A549 (cell line): ENCODE data around the gene LMBR1L. TPM values are rescaled to one million over a fixed set of nuclear protein-coding genes. Genes with fewer than 3 reads are reported as not detected.
"Not testable (repeated sequence)": the region's sequence is repeated elsewhere in the genome, so short reads cannot be mapped to it uniquely, and the experiment has no call there.

Source experiments
- ATAC-seq, 2 experiments: fragments of 200-7000 bp in 1 of 2; fragments of >200 bp in 1 of 2; cut with Nextera tagmentation in 1 of 2; cut with Tn5 transposase in 1 of 2; 3 replicates each; pipeline versions ENCODE4 v1.8.0 to v1.9.1; 2018 to 2020; ENCODE audit warnings: mild to moderate bottlenecking in 1 of 2, moderate library complexity in 1 of 2
- CTCF ChIA-PET: fragments of 300-600 bp; sonication (Branson Sonifier 250); formaldehyde crosslinking; extraction: SDS; loops from one replicate; lab custom pipeline; 2021; ENCODE audit warnings: antibody characterized with exemption, inconsistent platforms; lab: Yijun Ruan, JAX
- POLR2A ChIA-PET: fragments of 350-600 bp; formaldehyde crosslinking; extraction: SDS; loops from one replicate; lab custom pipeline; 2021; ENCODE audit warnings: antibody characterized with exemption, inconsistent platforms; lab: Yijun Ruan, JAX
- DNase-seq, 2 experiments: peaks; one replicate each; pipeline versions ENCODE4 v3.0.0 to v3.0.0-alpha.2; 2011 to 2016; ENCODE audit warnings: low read depth in 1 of 2, low spot score in 1 of 2
- FAIRE-seq: peaks from 2 replicates; lab custom pipeline; 2011; peaks lifted over from hg19 to GRCh38; lab: Jason Lieb, UNC
- H3K27ac ChIP-seq, 2 experiments: fragments of >200 bp; sonication (Bioruptor Twin); formaldehyde crosslinking; 3 replicates each; pipeline ENCODE4 v1.5.1; 2016 to 2017
- H3K4me1 ChIP-seq: fragments of >200 bp; sonication (Bioruptor Twin); formaldehyde crosslinking; 3 replicates; pipeline ENCODE4 v1.6.1; 2016
- H3K4me2 ChIP-seq: fragments of >200 bp; sonication (Bioruptor Twin); formaldehyde crosslinking; 3 replicates; pipeline ENCODE4 v1.6.1; 2016
- H3K4me3 ChIP-seq: fragments of >200 bp; sonication (Bioruptor Twin); formaldehyde crosslinking; 3 replicates; pipeline ENCODE4 v1.5.1; 2016
- H3K9me3 ChIP-seq: fragments of >200 bp; sonication (Bioruptor Twin); formaldehyde crosslinking; 3 replicates; pipeline ENCODE4 v1.6.1; 2016
- BHLHE40 ChIP-seq: IDR thresholded peaks from 2 replicates; pipeline ENCODE4 v1.6.1; 2012; ENCODE audit warnings: low read depth, low read length, inconsistent platforms
- CEBPB ChIP-seq, 2 experiments: fragments of >200 bp in 1 of 2; sonication (Bioruptor Twin) in 1 of 2; formaldehyde crosslinking in 1 of 2; IDR thresholded peaks; 2 replicates each; pipeline ENCODE4 v1.6.1; 2012 to 2016
- CHD2 ChIP-seq: fragments of 150-350 bp; IDR thresholded peaks from 2 replicates; pipeline ENCODE4 v1.6.1; 2014; ENCODE audit warnings: low read length; ENCODE audit not compliant: partially characterized antibody
- EHF ChIP-seq: fragments of 250-450 bp; sonication (Bioruptor Pico); IDR thresholded peaks from 2 replicates; pipeline ENCODE4 v1.5.0; 2020; ENCODE audit warnings: mild to moderate bottlenecking
- EP300 ChIP-seq, 2 experiments: fragments of >200 bp; sonication (Bioruptor Twin); formaldehyde crosslinking; IDR thresholded peaks; 2 replicates in 1 of 2; 3 replicates in 1 of 2; pipeline ENCODE4 v1.6.1; 2016 to 2017
- ESRRA ChIP-seq: fragments of 150-350 bp; IDR thresholded peaks from 2 replicates; pipeline ENCODE4 v1.6.1; 2014; ENCODE audit warnings: mild to moderate bottlenecking, low read length, borderline replicate concordance
- FOSB ChIP-seq: fragments of 250-450 bp; sonication (Bioruptor Pico); IDR thresholded peaks from 2 replicates; pipeline ENCODE4 v1.5.0; 2020; ENCODE audit warnings: mild to moderate bottlenecking, moderate library complexity
- HDAC2 ChIP-seq: fragments of 200-600 bp; sonication (generic); IDR thresholded peaks from 2 replicates; pipeline ENCODE4 v1.6.1; 2016
- HES2 ChIP-seq: fragments of >200 bp; sonication (Bioruptor Twin); formaldehyde crosslinking; IDR thresholded peaks from 2 replicates; pipeline ENCODE4 v1.6.1; 2016
- HEYL ChIP-seq: fragments of 250-450 bp; sonication (Bioruptor Pico); IDR thresholded peaks from 2 replicates; pipeline ENCODE4 v1.8.0; 2021; ENCODE audit warnings: mild to moderate bottlenecking, moderate library complexity
- HOXB13 ChIP-seq: fragments of 250-450 bp; sonication (Bioruptor Pico); IDR thresholded peaks from 2 replicates; pipeline ENCODE4 v1.5.0; 2020; ENCODE audit warnings: low read depth, mild to moderate bottlenecking, moderate library complexity
- HOXB5 ChIP-seq: fragments of 250-450 bp; sonication (Bioruptor Pico); IDR thresholded peaks from 2 replicates; pipeline ENCODE4 v1.5.0; 2020; ENCODE audit warnings: mild to moderate bottlenecking, moderate library complexity
- KDM1A ChIP-seq: fragments of 200-600 bp; sonication (generic); IDR thresholded peaks from 2 replicates; pipeline ENCODE4 v1.6.1; 2016; ENCODE audit warnings: low read depth, mild to moderate bottlenecking
- KDM5A ChIP-seq: fragments of 200-600 bp; sonication (generic); IDR thresholded peaks from 2 replicates; pipeline ENCODE4 v1.6.1; 2016; ENCODE audit warnings: antibody characterized with exemption, mild to moderate bottlenecking
- MAFK ChIP-seq: fragments of 450-650 bp; IDR thresholded peaks from 2 replicates; pipeline ENCODE4 v1.6.1; 2014; ENCODE audit not compliant: partially characterized antibody
- NPAS2 ChIP-seq: fragments of 250-450 bp; sonication (Bioruptor Pico); IDR thresholded peaks from 2 replicates; pipeline ENCODE4 v1.8.0; 2022; ENCODE audit warnings: mild to moderate bottlenecking, moderate library complexity, borderline replicate concordance
- PHF8 ChIP-seq: fragments of 200-600 bp; sonication (generic); IDR thresholded peaks from 2 replicates; pipeline ENCODE4 v1.6.1; 2016; ENCODE audit warnings: low read depth, mild to moderate bottlenecking, antibody characterized with exemption, moderate library complexity, borderline replicate concordance
- REST ChIP-seq: fragments of 200-600 bp; sonication (generic); IDR thresholded peaks from 2 replicates; pipeline ENCODE4 v1.6.1; 2016; ENCODE audit warnings: antibody characterized with exemption, mild to moderate bottlenecking, moderate library complexity
- RNF2 ChIP-seq: fragments of 200-600 bp; sonication (generic); IDR thresholded peaks from 2 replicates; pipeline ENCODE4 v1.6.1; 2016; ENCODE audit warnings: low read depth, mild to moderate bottlenecking, antibody characterized with exemption, moderate library complexity, borderline replicate concordance
- SREBF2 ChIP-seq: fragments of 450-650 bp; IDR thresholded peaks from 2 replicates; pipeline ENCODE4 v1.6.1; 2014; ENCODE audit warnings: mild to moderate bottlenecking, moderate library complexity
- TFCP2L1 ChIP-seq: fragments of 250-450 bp; sonication (Bioruptor Pico); IDR thresholded peaks from 2 replicates; pipeline ENCODE4 v1.5.0; 2021; ENCODE audit warnings: mild to moderate bottlenecking
- USF2 ChIP-seq: fragments of 450-650 bp; IDR thresholded peaks from 2 replicates; pipeline ENCODE4 v1.6.1; 2014; ENCODE audit warnings: antibody characterized with exemption
- ZFP36 ChIP-seq: fragments of 450-650 bp; IDR thresholded peaks from 2 replicates; pipeline ENCODE4 v1.6.1; 2014; ENCODE audit warnings: borderline replicate concordance; ENCODE audit not compliant: partially characterized antibody
- ZSCAN20 ChIP-seq: fragments of 250-450 bp; sonication (Bioruptor Pico); IDR thresholded peaks from 2 replicates; pipeline ENCODE4 v1.8.0; 2022; ENCODE audit warnings: mild to moderate bottlenecking, moderate library complexity
- WGBS: methylation state at CpG from one replicate; pipeline ENCODE4 v1.1.6; 2017; ENCODE audit errors: missing lambda C conversion rate; 5-methylcytosine and 5-hydroxymethylcytosine counted together
- polyA plus RNA-seq, 4 experiments: library from polyadenylated mRNA; depleted of rRNA in 3 of 4; stranded (reverse); fragments of >200 nt; fragmentation: RNase III in 1 of 4; extraction: RNeasy Plus Mini Kit Qiagen cat#74134 plus additional on column Dnase treatment in 1 of 4; gene quantifications; 2 replicates in 3 of 4; 3 replicates in 1 of 4; pipeline ENCODE4 v1.2.3, GENCODE V29; 2011 to 2017

Gene LMBR1L
- polyA plus RNA-seq, 2 of the 4 experiments (the other 2 are of a cell fraction) = 16.7 to 25.1 TPM

GRCh38 chr12:49068879-49069506 is 41.7 kb downstream of the LMBR1L start:
- ChIA-PET POLR2A (interaction anchor here (0.8 to 1.4 kb wide), 5 partner anchors 15 to 166 kb away, joined by 3 to 27 read pairs (median 3); partner anchors contain the start of genes TUBA1A and TUBA1B), CTCF (interaction anchor here (0.8 to 12.6 kb wide), 9 partner anchors 11 to 166 kb away, joined by 3 to 172 read pairs (median 7); partner anchors contain the start of gene DHH)
- Histone ChIP-seq H3K9me3 (no peaks in the 10 kb centered on the region), H3K4me3 (peak overlapping the region; percentile 55), H3K27ac (peak overlapping the region; percentile 51 to 85), H3K4me1 (peaks cover 7% of the 10 kb centered on the region; the same call in 2 of the 3 replicates), H3K4me2 (peak overlapping the region; percentile 85)
- DNase-seq (no peak), ATAC-seq (peak; percentile 31 to 37; a peak in 5 of 6 replicates), FAIRE-seq (no peak)
- 27% methylated on average over 21 of the region's 21 CpGs for WGBS
- TF ChIP-seq HEYL (CRISPR knock-in tag) (no peak), TFCP2L1 (CRISPR knock-in tag) (no peak), ZSCAN20 (no peak), NPAS2 (CRISPR knock-in tag) (no peak), RNF2 (no peak), ESRRA (no peak)

- Histone ChIP-seq H3K4me1 (peaks cover 13% of the 10 kb centered on the region), H3K4me2 (no peak overlapping the region), H3K9me3 (no peaks in the 10 kb centered on the region), H3K27ac (no peak overlapping the region), H3K4me3 (no peak overlapping the region)
- FAIRE-seq (no peak), ATAC-seq (no peak), DNase-seq (no peak)
- CTCF ChIA-PET = interaction anchor here (0.5 to 7.8 kb wide), 16 partner anchors 11 to 230 kb away, joined by 3 to 166 read pairs (median 4); partner anchors contain the start of gene DHH
- TF ChIP-seq SREBF2 (no peak), EHF (no peak), HES2 (no peak), TFCP2L1 (CRISPR knock-in tag) (no peak), CEBPB (IDR thresholded peaks at IDR 0.05) (no peak)
- POLR2A ChIA-PET = no interaction called here
- 80% methylated on average over 4 of the region's 4 CpGs for WGBS
Observed at GRCh38 chr12:49066120-49066519, 44.5 kb downstream of the LMBR1L start.

GRCh38 chr12:49064767-49065152 is 45.9 kb downstream of the LMBR1L start:
- ATAC-seq = no peak
- H3K4me3 ChIP-seq = no peak overlapping the region
- ChIA-PET CTCF (interaction anchor here (0.6 to 7.8 kb wide), 43 partner anchors 8 to 277 kb away, joined by 3 to 166 read pairs (median 8); partner anchors contain the start of genes DHH, LMBR1L, TUBA1B and WNT1), POLR2A (interaction anchor here (1.0 kb wide), 1 partner anchor 67 kb away, joined by 5 read pairs; the partner anchor contains the start of gene TUBA1B)
- no peak for DNase-seq
- no peaks in the 10 kb centered on the region for H3K9me3 ChIP-seq
- H3K4me2 ChIP-seq = no peak overlapping the region
- no peak for FAIRE-seq
- WGBS = 80% methylated on average over 5 of the region's 5 CpGs
- H3K4me1 ChIP-seq = peaks cover 9% of the 10 kb centered on the region; the same call in 2 of the 3 replicates
- no peak for TF ChIP-seq HOXB5 (CRISPR knock-in tag)
- TF ChIP-seq HES2 = no peak
- no peak for TF ChIP-seq BHLHE40
- no peak for TF ChIP-seq HOXB13 (CRISPR knock-in tag)
- no peak for TF ChIP-seq ESRRA
- TF ChIP-seq REST = no peak
- no peak for TF ChIP-seq FOSB (CRISPR knock-in tag)
- no peak for TF ChIP-seq PHF8
- no peak for TF ChIP-seq USF2
- no peak for TF ChIP-seq HDAC2
- no peak for TF ChIP-seq MAFK
- TF ChIP-seq RNF2 = no peak
- no peak for TF ChIP-seq EP300 (IDR thresholded peaks at IDR 0.05)
- no peak for TF ChIP-seq KDM1A
- no peak for TF ChIP-seq KDM5A
- no peak for TF ChIP-seq ZFP36
- TF ChIP-seq CHD2 = no peak
- no peak overlapping the region for H3K27ac ChIP-seq

GRCh38 chr12:49061916-49062315 is 48.7 kb downstream of the LMBR1L start:
- DNase-seq, H3K4me3 ChIP-seq, FAIRE-seq, H3K9me3 ChIP-seq, POLR2A ChIA-PET, ATAC-seq: not testable (repeated sequence)
- CTCF ChIA-PET = interaction anchor here (2.0 to 7.8 kb wide), 6 partner anchors 10 to 69 kb away, joined by 6 to 166 read pairs (median 54); partner anchors contain the start of genes DHH and TUBA1B
- Histone ChIP-seq H3K4me2 (peak overlapping the region; percentile 96), H3K4me1 (peaks cover 22% of the 10 kb centered on the region), H3K27ac (peak overlapping the region in 1 of 2 experiments; percentile 99; a peak in 2 of 6 replicates)
- WGBS = 92% methylated on average over 17 of the region's 17 CpGs
